NCI-H2107 (cell line): ENCODE measurements around the gene THBD.

Experiments
- DNase-seq: peaks from one replicate; lab custom pipeline; 2025; lab: John Stamatoyannopoulos, UW

Gene THBD

DNA sequence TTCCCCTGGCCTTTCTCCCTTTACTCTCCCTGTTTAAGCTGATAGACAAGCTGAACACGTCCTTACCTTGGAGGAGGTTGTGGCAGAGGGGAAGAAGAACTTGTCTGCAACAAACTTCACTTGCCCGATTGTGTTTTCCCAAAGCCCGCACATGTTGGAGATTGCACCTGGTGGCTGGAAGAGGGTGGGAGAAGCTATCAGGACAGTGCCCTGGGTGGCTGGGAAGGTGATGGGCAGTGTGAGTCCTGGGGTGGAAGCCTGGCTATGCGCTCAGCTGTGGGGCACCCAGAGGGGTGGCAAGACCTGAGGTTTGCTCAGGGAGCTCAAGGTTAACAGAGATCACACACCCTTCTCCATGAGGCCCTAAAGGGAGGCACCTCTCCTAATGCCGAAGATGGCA, 39.4 kb downstream of the THBD start:
- DNase-seq = no peak

DNA sequence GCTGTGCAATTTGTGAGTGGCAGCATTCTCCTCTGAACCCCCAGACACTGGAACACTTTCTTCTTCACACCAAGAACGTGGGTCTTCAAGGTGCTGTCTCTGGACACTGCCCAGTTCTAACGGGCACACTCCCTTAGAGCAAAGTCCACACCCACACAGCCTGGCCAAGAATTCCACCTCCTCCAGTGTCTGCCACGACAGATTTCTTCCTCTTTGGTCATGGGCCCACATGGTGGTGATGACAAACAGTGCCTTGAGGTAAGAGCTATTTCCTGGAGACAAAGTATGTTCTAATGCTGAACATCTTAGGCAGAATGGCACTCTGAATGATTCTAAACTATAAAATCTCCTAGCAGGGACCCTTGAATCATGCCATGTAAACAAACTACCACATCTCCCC, 39.8 kb downstream of the THBD start:
- no peak for DNase-seq

GRCh38 chr20:23008667-23009066, 40.8 kb downstream of the THBD start:
- no peak for DNase-seq

DNA sequence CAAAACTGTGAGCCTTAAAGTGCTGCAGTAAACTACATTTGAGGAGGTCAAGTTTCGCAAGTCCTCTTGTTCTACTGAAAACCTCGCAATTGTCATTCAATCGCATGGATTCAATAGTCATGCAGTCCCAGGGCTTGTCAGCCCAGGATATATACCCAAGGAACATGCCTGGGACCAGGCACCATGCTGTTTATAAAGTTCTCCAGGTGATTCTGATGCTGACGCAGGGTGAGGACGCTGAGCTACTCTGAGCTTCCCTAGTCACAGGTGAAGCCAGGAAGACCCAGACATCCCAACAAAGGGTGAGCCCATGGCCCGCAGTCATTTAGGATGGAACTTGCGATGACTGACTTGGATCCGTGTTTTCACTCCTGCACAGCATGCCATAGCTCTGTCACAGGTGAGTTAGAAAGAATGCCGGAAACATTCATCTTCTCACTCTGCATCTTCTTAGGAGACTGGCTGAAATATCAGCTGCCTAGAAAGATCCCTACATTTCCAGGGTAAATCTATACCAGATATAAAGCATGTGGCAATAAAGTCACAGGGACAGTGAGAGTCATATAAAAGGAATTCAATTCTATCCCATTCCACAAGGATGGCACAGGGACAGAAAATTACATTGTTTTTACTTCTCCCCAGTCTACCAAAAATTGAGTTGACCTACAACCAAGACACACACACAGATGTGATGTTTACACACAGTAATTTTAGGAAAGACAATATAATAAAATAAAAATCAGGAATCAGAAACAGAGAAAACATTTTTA, 41.4 kb downstream of the THBD start:
- DNase-seq = no peak

GRCh38 chr20:23007462-23007861, 42.0 kb downstream of the THBD start:
- no peak for DNase-seq

DNA sequence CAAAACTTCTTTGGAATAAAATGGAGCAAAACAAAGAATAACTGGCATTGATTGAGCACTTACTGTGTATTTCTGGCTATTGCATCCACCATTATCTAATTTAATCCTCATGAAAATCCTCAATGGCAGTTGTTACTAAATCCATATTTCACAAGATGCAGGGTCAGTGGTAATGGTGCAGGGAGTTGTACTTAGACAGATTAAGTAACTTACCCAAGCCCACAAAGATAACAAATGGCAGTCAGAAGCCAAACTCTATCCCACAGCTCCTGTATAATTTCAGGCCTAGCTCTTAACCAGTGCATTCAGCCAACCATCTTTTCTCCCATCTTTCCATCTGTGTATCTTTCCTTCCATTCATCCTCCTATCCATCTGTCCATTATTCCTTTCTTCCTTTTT, 43.7 kb downstream of the THBD start:
- no peak for DNase-seq

- no peak for DNase-seq
These were observed 45.5 kb downstream of the THBD start for GRCh38 chr20:23003881-23004460.

DNA sequence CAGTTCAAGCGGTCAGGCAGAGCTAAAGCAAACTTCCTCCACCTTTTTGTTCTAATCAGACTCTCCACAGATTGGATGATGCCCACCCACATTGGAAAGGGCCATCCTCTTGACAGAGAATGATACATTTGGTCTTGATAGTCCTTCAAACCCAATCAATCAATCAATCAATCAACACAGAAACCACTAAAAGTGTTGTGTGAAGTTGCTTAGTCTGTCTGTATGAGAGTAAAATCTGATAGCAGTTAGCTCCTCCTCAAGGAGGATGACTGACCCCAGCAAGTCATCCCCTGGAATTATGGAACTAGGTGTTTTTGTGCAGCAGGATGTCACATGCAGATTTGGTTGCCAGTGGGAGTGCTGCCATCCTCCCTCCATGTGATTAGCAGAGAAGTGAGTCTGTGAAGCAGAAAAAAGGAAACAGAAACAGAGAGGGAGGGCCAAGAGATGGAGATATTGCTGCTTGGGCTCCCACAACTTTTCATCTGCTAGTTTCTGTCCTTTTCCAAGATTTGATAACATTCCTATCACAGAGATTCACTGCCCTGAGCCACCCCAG, 46.3 kb downstream of the THBD start:
- DNase-seq = no peak

- DNase-seq = no peak
These were observed 47.2 kb downstream of the THBD start for GRCh38 chr20:23002276-23002675.

DNA sequence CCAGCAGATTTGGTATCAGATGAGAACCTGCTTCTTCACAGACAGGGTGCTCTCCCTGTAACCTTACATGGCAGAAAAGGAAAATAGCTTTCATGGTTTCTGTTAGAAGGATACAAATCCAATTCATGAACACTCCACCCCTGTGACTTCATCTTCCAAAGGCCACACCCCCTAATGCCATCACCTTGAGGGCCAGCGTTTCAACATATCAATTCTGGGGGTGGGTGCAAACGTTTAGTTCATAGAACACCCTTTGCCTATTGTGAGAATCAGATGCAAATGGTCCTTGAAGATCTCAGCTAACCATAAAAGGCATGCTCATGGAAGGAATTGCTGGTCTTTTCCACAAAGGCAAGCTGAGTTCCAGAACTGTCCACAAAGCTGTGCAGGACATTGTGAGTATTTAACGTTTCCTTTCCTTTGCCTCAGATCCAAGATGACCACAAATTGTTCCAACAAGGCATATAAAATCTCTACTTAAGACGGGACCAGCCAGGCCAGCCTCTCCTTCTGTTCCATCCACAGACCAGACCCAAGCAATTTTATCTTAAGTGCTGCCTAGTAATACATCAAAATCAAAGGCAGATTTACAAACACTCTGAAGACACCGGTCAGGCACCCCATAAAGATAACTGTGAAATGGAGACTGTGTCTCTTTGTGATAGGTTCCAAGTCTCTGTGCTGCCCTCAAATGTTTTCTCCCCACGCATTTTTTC, 49.1 kb downstream of the THBD start:
- DNase-seq = no peak

DNA sequence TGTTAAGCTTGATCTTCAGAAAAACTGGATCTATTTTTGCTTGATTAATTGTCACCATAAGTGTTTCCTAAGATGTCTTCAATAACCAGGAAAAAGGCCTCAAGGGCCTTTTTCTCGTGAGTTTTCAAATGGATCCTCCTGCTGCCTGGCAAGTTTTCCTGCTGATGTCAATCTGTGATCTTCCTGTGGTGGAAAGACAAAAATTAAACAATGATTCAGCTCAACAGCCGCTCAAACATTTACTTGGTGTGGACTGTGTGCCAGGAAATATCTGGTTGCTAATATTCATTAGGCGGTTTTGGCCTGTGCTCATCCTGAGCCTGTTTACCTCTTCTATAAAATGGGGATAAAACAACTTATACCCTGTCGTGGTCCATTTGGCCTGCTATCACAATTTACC, 49.7 kb downstream of the THBD start:
- DNase-seq = no peak

- no peak for DNase-seq
These were observed 51.0 kb downstream of the THBD start for GRCh38 chr20:22998476-22998875.

GRCh38 chr20:22995923-22996322, 53.5 kb downstream of the THBD start:
- no peak for DNase-seq
